Measurements from ENCODE around the gene RASIP1.
"Not testable (repeated sequence)": the region's sequence is repeated elsewhere in the genome, so short reads cannot be mapped to it uniquely, and the experiment has no call there.

Gene RASIP1, protein sequence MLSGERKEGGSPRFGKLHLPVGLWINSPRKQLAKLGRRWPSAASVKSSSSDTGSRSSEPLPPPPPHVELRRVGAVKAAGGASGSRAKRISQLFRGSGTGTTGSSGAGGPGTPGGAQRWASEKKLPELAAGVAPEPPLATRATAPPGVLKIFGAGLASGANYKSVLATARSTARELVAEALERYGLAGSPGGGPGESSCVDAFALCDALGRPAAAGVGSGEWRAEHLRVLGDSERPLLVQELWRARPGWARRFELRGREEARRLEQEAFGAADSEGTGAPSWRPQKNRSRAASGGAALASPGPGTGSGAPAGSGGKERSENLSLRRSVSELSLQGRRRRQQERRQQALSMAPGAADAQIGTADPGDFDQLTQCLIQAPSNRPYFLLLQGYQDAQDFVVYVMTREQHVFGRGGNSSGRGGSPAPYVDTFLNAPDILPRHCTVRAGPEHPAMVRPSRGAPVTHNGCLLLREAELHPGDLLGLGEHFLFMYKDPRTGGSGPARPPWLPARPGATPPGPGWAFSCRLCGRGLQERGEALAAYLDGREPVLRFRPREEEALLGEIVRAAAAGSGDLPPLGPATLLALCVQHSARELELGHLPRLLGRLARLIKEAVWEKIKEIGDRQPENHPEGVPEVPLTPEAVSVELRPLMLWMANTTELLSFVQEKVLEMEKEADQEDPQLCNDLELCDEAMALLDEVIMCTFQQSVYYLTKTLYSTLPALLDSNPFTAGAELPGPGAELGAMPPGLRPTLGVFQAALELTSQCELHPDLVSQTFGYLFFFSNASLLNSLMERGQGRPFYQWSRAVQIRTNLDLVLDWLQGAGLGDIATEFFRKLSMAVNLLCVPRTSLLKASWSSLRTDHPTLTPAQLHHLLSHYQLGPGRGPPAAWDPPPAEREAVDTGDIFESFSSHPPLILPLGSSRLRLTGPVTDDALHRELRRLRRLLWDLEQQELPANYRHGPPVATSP

GRCh38 chr19:48740164-48740972 is at the start of gene RASIP1:
Gene RASIP1, minus strand, starts transcription at chr19:48740610. Its CDS starts 328 bp downstream, at chr19:48740282.
- no peak for DNase-seq (ENCODE audit: low spot score)

GRCh38 chr19:48787331-48787730 is 46.9 kb upstream of the RASIP1 start:
- not testable (repeated sequence) for DNase-seq (ENCODE audit: low spot score)

- DNase-seq (ENCODE audit: low spot score) = not testable (repeated sequence)
Observed at GRCh38 chr19:48786422-48786821, 46.0 kb upstream of the RASIP1 start.

GRCh38 chr19:48784527-48784926 is 44.1 kb upstream of the RASIP1 start:
- DNase-seq (ENCODE audit: low spot score) = no peak

- peak; percentile 67 for DNase-seq (ENCODE audit: low spot score)
Observed at GRCh38 chr19:48780631-48781391, 40.4 kb upstream of the RASIP1 start.

- no peak for DNase-seq (ENCODE audit: low spot score)
Observed at GRCh38 chr19:48779636-48780035, 39.2 kb upstream of the RASIP1 start.

- DNase-seq (ENCODE audit: low spot score) = no peak
Observed at GRCh38 chr19:48777720-48778119, 37.3 kb upstream of the RASIP1 start.

DNA sequence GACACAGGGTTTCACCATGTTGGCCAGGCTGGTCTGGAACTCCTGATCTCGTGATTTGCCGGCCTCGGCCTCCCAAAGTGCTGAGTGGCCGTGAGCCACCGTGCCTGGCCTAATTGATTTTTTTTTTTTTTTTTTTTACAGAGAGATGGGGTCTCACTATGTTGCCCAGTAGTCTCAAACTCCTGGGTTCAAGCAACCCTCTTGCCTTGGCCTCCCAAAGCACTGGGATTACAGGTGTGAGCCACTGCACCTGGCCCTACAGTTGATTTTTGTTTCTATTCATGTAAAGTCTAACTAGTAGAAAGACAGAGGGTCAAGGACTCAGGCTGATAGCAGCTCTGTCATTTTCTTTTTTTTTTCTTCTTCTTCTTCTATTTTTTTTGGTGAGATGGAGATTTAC is 36.7 kb upstream of the RASIP1 start:
- no peak for DNase-seq (ENCODE audit: low spot score)

GRCh38 chr19:48772503-48772953 is 32.1 kb upstream of the RASIP1 start:
- DNase-seq (ENCODE audit: low spot score) = no peak

DNA sequence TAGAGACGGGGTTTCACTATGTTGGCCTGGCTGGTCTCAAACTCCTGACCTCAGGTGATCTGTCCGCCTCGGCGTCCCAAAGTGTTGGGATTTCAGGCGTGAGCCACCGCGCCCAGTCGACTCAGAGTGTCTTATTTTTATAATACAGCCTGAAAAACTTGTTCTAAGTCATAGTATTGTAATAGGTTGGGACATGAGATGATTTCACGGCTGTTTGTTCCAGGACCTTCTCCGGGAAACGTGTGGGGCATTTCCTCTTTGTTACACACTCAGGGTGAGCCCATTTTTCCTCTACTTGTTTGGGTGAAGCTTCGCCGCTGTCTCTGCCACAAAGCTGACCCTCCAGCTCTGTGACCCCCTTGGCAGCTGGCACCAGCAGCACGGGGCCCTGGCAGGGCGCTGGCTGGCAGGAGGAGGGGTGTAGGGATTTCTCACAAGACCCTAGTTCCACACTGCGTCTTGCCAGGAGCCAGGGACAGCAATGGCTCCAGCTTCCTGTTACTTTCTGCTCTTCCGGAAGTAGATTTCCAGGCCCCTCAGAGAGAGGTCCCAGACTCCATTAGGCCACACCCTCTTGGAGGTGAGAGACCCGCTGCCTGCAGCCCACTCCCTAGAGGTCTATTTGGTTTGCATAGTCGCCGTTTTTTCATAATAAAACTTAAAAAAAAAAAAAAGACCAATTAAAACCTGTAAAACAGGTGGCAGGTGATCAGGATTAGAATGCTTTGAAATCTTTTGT is 30.5 kb upstream of the RASIP1 start:
- no peak for DNase-seq (ENCODE audit: low spot score)

- DNase-seq (ENCODE audit: low spot score) = no peak
Observed at GRCh38 chr19:48770266-48770665, 29.9 kb upstream of the RASIP1 start.

GRCh38 chr19:48768994-48769713 is 28.7 kb upstream of the RASIP1 start:
- DNase-seq (ENCODE audit: low spot score) = no peak

- not testable (repeated sequence) for DNase-seq (ENCODE audit: low spot score)
Observed at GRCh38 chr19:48768171-48768753, 27.9 kb upstream of the RASIP1 start.

- DNase-seq (ENCODE audit: low spot score) = not testable (repeated sequence)
Observed at GRCh38 chr19:48765816-48766215, 25.4 kb upstream of the RASIP1 start.

DNA sequence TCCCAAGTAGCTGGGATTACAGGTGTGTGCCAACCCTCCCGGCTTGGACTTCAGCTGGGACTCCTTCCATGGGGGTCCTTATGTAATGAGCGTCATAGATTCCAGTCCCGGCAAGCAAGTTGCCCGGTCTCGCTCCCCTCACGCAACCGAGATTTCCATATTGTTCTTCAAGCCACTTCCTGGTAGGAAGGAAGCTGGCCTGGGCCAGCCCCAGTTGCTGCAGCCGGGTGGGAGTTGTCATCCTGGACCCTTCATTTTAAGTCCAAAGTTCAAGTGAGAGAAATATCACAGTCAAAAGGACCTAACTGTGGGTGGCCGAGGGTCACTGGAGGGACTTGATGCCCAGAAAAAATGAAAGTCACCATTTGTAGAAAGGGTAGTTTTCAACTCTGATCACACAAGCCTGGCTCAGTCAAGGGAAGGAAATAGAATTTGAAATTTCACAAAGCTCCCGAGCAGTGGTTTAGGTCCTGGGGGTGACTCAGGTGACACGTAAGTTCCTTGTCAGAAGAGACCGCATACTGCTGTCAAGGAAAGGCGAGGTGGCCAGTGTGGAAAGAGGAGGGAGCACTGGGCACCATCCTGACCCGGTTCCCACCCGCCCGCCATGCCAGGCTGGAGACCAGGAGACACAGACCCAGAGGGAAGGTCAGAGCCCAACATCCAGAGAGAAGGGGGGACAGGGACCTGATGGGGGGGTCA is 20.2 kb upstream of the RASIP1 start:
- peak; percentile 71 for DNase-seq (ENCODE audit: low spot score)

DNA sequence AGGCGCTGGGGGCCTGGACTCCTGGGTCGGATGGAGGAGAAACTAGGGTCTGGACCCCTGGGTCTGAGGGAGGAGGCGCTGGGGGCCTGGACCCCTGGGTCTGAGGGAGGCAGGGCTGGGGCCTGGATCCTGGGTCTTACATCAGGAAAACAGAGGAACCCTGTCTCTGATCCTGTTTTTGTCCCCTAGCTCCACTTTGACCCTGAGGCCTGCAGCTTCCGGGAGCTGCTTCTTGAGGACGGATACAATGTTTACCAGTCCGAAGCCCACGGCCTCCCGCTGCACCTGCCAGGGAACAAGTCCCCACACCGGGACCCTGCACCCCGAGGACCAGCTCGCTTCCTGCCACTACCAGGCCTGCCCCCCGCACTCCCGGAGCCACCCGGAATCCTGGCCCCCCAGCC is 17.3 kb upstream of the RASIP1 start:
- no peak for DNase-seq (ENCODE audit: low spot score)

GRCh38 chr19:48757089-48757675 is 16.8 kb upstream of the RASIP1 start:
- DNase-seq (ENCODE audit: low spot score) = no peak

DNA sequence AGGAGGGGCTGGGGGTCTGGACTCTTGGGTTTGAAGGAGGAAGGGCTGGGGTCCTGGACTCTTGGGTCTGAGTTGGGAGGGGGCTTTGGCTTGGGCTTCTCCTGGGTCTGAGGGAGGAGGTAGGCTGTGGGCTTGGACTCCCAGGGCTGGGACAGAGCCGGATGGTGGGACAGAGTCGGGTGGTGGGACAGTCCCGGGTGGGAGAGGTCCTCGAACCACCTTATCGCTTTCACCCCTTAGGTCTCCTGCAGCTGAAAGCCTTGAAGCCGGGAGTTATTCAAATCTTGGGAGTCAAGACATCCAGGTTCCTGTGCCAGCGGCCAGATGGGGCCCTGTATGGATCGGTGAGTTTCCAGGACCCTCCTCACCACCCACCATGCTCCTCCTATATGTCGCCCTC is 16.3 kb upstream of the RASIP1 start:
- no peak for DNase-seq (ENCODE audit: low spot score)

All from RKO (cell line).